ENCODE data around the gene PPARG.

DNA sequence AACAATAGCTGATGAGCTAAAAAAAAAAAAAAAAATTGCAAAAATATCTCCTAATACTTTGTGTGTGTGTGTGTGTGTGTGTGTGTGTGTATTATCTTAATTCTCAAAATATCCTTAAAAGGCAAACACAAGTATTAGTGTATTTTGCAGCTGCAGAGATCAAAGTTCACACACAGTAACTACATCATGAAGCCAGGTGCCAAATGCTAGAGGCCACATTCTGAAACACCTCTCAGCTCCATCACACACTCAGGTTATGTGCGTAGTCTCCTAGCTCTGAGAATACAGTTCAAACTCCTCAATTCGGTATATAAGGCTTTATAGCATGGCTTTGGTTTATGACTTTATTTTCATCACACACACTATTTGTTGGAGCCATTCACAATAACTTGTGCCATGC lies 33.5 kb upstream of the PPARG start:
- TF ChIP-seq TP53 (CRISPR knock-in tag; IDR thresholded peaks at IDR 0.05) (no peak), CBX2 (IDR thresholded peaks at IDR 0.05; ENCODE audit: borderline replicate concordance, low read depth) (no peak)
- TF ChIP-seq, protein P1, sequence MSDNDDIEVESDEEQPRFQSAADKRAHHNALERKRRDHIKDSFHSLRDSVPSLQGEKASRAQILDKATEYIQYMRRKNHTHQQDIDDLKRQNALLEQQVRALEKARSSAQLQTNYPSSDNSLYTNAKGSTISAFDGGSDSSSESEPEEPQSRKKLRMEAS (IDR thresholded peaks at IDR 0.05): no peak
- TF ChIP-seq, protein P2, sequence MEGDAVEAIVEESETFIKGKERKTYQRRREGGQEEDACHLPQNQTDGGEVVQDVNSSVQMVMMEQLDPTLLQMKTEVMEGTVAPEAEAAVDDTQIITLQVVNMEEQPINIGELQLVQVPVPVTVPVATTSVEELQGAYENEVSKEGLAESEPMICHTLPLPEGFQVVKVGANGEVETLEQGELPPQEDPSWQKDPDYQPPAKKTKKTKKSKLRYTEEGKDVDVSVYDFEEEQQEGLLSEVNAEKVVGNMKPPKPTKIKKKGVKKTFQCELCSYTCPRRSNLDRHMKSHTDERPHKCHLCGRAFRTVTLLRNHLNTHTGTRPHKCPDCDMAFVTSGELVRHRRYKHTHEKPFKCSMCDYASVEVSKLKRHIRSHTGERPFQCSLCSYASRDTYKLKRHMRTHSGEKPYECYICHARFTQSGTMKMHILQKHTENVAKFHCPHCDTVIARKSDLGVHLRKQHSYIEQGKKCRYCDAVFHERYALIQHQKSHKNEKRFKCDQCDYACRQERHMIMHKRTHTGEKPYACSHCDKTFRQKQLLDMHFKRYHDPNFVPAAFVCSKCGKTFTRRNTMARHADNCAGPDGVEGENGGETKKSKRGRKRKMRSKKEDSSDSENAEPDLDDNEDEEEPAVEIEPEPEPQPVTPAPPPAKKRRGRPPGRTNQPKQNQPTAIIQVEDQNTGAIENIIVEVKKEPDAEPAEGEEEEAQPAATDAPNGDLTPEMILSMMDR (IDR thresholded peaks at IDR 0.05): no peak
